ENCODE data around the gene TCF3. TPM values are rescaled to one million over a fixed set of nuclear protein-coding genes. Genes with fewer than 3 reads are reported as not detected.
"Not testable (repeated sequence)": the region's sequence is repeated elsewhere in the genome, so short reads cannot be mapped to it uniquely, and the experiment has no call there.

TCF3 gene
- total RNA-seq, 4 donors from 2014 or later = 23.4 to 299 (median 37.3) TPM

GRCh38 chr19:1691589-1692290 lies 39.3 kb upstream of the TCF3 start:
- H3K4me3 ChIP-seq = no peak overlapping the region
- peaks cover 0 to 4% (median 0%) of the 10 kb centered on the region in 4 donors for H3K4me1 ChIP-seq
- peaks cover 0 to 77% of the 10 kb centered on the region in 2 donors for H3K27me3 ChIP-seq
- no peak for TF ChIP-seq CTCF (IDR thresholded peaks at IDR 0.05)
- TF ChIP-seq EP300 (IDR thresholded peaks at IDR 0.05) = no peak
- no peaks in the 10 kb centered on the region for H3K36me3 ChIP-seq
- DNase-seq (ENCODE audit: low spot score in 2 of 2) = no peak
- WGBS, 2 donors = 48 to 59% methylated on average over 17 to 18 of the region's 18 CpGs
- peaks cover 0 to 24% (median 0%) of the 10 kb centered on the region in 4 donors for H3K9me3 ChIP-seq
- H3K27ac ChIP-seq = no peak overlapping the region

- Histone ChIP-seq H3K27me3 (peaks cover 0 to 86% of the 10 kb centered on the region in 2 donors), H3K4me1 (peaks cover 0 to 4% (median 0%) of the 10 kb centered on the region in 4 donors), H3K27ac (no peak overlapping the region), H3K36me3 (no peaks in the 10 kb centered on the region), H3K9me3 (peaks cover 0 to 17% (median 0%) of the 10 kb centered on the region in 4 donors), H3K4me3 (no peak overlapping the region)
- DNase-seq (ENCODE audit: low spot score in 2 of 2) = no peak
- 10 to 15% methylated on average over 16 to 29 of the region's 29 CpGs for WGBS, 2 donors
- TF ChIP-seq CTCF (IDR thresholded peaks at IDR 0.05) = no peak
- TF ChIP-seq POLR2A (IDR thresholded peaks at IDR 0.05) = no peak
- TF ChIP-seq EP300 (IDR thresholded peaks at IDR 0.05) = no peak
Measured at GRCh38 chr19:1690699-1691307, 38.4 kb upstream of the TCF3 start.

GRCh38 chr19:1685785-1686184 lies 33.4 kb upstream of the TCF3 start:
- not testable (repeated sequence) for H3K9me3 ChIP-seq; DNase-seq (ENCODE audit: low spot score in 2 of 2); H3K27ac ChIP-seq; H3K4me1 ChIP-seq; H3K4me3 ChIP-seq; H3K36me3 ChIP-seq
- 89 to 91% methylated on average over 5 of the region's 5 CpGs for WGBS, 2 donors
- peaks cover 0 to 89% of the 10 kb centered on the region in 2 donors for H3K27me3 ChIP-seq

- no peak overlapping the region for H3K27ac ChIP-seq
- H3K36me3 ChIP-seq = no peaks in the 10 kb centered on the region
- no peaks in the 10 kb centered on the region for H3K4me1 ChIP-seq
- peaks cover 0 to 89% of the 10 kb centered on the region in 2 donors for H3K27me3 ChIP-seq
- H3K4me3 ChIP-seq = no peak overlapping the region
- 73 to 74% methylated on average over 18 to 19 of the region's 19 CpGs for WGBS, 2 donors
- H3K9me3 ChIP-seq = no peaks in the 10 kb centered on the region
- no peak for TF ChIP-seq CTCF (IDR thresholded peaks at IDR 0.05)
- no peak for TF ChIP-seq EP300 (IDR thresholded peaks at IDR 0.05)
- no peak for TF ChIP-seq POLR2A (IDR thresholded peaks at IDR 0.05)
- DNase-seq (ENCODE audit: low spot score in 2 of 2) = no peak
Measured at GRCh38 chr19:1685046-1685445, 32.6 kb upstream of the TCF3 start.

- H3K27me3 ChIP-seq = peaks cover 0 to 89% of the 10 kb centered on the region in 2 donors
- 70 to 75% methylated on average over 6 to 10 of the region's 10 CpGs for WGBS, 2 donors
- TF ChIP-seq EP300 (IDR thresholded peaks at IDR 0.05) = no peak
- TF ChIP-seq POLR2A (IDR thresholded peaks at IDR 0.05) = no peak
- TF ChIP-seq CTCF (IDR thresholded peaks at IDR 0.05) = no peak
Measured at GRCh38 chr19:1684573-1684912, 32.1 kb upstream of the TCF3 start.

More at GRCh38 chr19:1684573-1684912, 32.1 kb upstream of the TCF3 start:
- Histone ChIP-seq H3K9me3 (no peaks in the 10 kb centered on the region), H3K36me3 (no peaks in the 10 kb centered on the region), H3K4me1 (no peaks in the 10 kb centered on the region), H3K27ac (no peak overlapping the region), H3K4me3 (no peak overlapping the region)
- DNase-seq (ENCODE audit: low spot score in 2 of 2) = no peak

All from tibial nerve (tissue), 4 donors.